ENCODE measurements around the gene DCAF11.

The DCAF11 gene

DNA sequence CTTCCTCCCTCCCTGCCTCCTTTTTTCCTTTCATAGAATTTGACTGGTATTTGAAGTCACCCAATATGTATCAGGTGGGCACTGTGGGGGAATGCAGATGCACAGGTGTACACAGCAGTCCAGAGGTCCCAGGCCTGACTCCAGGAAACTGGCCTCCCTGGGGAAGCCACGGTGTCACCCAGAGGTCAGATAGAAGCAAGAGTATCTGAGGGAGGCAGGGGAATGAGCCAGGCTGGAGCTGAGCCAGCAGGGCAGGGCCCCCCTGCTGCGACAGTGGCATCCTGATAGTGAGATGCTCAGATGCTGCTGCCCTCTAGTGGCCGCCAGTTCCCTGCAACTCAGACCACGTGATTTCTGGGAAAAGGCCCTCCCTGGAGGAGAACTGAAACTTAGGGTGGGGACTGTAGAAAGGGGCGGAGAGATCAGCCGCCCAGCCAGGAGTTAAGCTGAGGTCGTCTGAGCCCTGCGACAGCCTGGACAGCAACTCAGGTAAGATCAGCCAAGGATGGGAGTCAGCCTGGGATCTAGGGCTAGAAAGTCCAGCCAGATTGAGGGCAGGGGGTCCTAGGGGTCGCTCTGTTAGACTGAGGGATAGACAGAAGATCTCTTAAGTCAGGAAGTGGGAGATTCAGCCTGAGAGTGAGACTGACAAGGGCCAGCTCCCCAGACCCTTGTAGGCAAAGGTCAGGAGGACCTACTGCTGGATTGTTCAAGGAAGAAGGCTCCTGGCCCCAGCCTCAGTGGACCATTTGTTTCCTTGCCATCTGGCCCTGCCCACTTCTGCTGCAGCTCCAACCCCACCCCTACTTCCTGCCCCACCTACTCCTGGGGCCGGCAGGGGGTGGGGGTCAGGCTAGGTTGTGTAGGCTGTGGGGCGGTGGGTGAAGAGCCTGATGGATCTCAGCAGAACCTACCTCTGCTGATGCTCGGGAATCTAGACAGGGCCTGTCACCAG lies 46.5 kb downstream of the DCAF11 start, which contains the start of gene IRF9:
Gene IRF9 (plus strand): TSS at position 416 of the 955 bp plus-strand sequence. CDS start 880 bp downstream, outside the sequence.
- DNase-seq (ENCODE audit: low read depth, low spot score): peak; percentile 89

GRCh38 chr14:24162093-24162492 lies 47.5 kb downstream of the DCAF11 start:
- no peak for DNase-seq (ENCODE audit: low read depth, low spot score)

DNA sequence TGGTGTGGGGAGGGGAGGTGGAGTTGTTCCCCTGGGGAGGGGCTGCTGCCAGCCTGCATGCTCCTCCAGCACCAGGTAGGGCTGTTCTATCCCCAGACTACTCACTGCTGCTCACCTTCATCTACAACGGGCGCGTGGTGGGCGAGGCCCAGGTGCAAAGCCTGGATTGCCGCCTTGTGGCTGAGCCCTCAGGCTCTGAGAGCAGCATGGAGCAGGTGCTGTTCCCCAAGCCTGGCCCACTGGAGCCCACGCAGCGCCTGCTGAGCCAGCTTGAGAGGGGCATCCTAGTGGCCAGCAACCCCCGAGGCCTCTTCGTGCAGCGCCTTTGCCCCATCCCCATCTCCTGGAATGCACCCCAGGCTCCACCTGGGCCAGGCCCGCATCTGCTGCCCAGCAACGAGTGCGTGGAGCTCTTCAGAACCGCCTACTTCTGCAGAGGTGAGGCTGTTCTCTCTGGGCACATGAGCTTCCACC lies 50.0 kb downstream of the DCAF11 start:
- DNase-seq (ENCODE audit: low read depth, low spot score): no peak

DNA sequence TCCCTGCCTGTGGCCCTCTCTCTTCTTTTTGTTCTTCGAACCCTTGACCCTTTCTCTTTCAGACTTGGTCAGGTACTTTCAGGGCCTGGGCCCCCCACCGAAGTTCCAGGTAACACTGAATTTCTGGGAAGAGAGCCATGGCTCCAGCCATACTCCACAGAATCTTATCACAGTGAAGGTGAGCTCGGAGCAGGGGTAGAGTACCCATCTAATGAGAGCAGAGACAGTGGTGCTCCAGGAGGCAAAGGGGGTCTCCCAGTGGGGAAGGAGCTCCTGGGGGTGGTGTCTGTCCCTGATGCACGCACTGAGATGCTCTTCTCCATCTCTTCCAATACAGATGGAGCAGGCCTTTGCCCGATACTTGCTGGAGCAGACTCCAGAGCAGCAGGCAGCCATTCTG lies 51.2 kb downstream of the DCAF11 start:
- DNase-seq (ENCODE audit: low read depth, low spot score): no peak

DNA sequence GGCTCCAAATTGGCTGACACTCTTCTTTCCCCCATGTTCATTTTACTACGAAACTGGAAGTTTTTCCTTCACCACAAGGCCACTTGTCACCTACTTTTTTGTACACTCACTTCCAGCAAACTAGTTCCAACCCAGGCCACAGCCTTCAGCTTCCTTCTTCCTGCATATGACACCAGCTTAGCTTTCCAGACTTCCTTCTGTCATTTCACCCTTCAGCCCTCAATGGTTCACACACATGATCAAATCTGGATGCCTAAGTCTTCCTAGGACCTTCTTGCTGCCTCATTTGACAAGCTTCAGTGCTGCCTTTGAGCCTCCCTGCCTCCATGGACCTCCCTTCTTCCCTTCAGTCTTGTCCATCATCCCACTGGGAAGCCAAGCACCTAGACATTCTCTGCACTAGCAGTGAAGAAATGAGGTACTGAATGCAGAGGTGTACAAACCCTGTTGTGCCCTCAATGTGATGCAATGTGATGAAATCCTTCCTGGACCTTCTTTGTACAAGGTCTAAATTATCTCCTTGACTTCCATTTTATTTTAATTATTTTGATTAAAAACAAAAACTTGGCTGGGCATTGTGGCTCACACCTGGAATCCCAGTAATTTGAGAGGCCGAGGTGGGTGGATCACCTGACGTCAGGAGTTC lies 53.0 kb downstream of the DCAF11 start:
- DNase-seq (ENCODE audit: low read depth, low spot score): no peak

- DNase-seq (ENCODE audit: low read depth, low spot score): peak; percentile 61
Measured at GRCh38 chr14:24171422-24172260, 57.1 kb downstream of the DCAF11 start, which contains the start of gene REC8. REC8 (plus strand) TSS chr14:24172080; CDS start chr14:24172553, 473 bp downstream.

- DNase-seq (ENCODE audit: low read depth, low spot score): no peak
Measured at GRCh38 chr14:24172261-24172860, 57.8 kb downstream of the DCAF11 start.

- DNase-seq (ENCODE audit: low read depth, low spot score): no peak
Measured at GRCh38 chr14:24172871-24173281, 58.3 kb downstream of the DCAF11 start.

Measured in brain pericyte (primary cell).